ENCODE data around the gene CORO2B. TPM values are rescaled to one million over a fixed set of nuclear protein-coding genes. Genes with fewer than 3 reads are reported as not detected.
A peak's percentile ranks its signal among the peaks of the same experiment; 100 is the strongest.

CORO2B gene
- total RNA-seq, 1 donor from 2014 or later: 82.5 TPM

GRCh38 chr15:68592544-68592943, 13.8 kb downstream of the CORO2B start:
- peak overlapping the region; percentile 79 for H3K27ac Mint-ChIP-seq (ENCODE audit: unreplicated experiment)

GRCh38 chr15:68593341-68593740, 14.5 kb downstream of the CORO2B start:
- H3K36me3 Mint-ChIP-seq (ENCODE audit: low read depth): no peaks in the 10 kb centered on the region
- peak overlapping the region; percentile 70 for H3K27ac Mint-ChIP-seq (ENCODE audit: unreplicated experiment)
- H3K4me3 Mint-ChIP-seq (ENCODE audit: unreplicated experiment): no peak overlapping the region
- TF ChIP-seq CTCF (IDR thresholded peaks at IDR 0.05): no peak
- DNase-seq (ENCODE audit: low spot score): no peak
- H3K27me3 Mint-ChIP-seq (ENCODE audit: low read depth): no peaks in the 10 kb centered on the region
- H3K9me3 Mint-ChIP-seq (ENCODE audit: low read depth): no peaks in the 10 kb centered on the region
- H3K4me1 Mint-ChIP-seq (ENCODE audit: low read depth): peaks cover 84% of the 10 kb centered on the region

More at GRCh38 chr15:68592544-68592943, 13.8 kb downstream of the CORO2B start:
- H3K4me1 Mint-ChIP-seq (ENCODE audit: low read depth): peaks cover 84% of the 10 kb centered on the region
- no peak for TF ChIP-seq CTCF (IDR thresholded peaks at IDR 0.05)
- H3K9me3 Mint-ChIP-seq (ENCODE audit: low read depth): no peaks in the 10 kb centered on the region
- H3K36me3 Mint-ChIP-seq (ENCODE audit: low read depth): no peaks in the 10 kb centered on the region
- DNase-seq (ENCODE audit: low spot score): no peak
- H3K27me3 Mint-ChIP-seq (ENCODE audit: low read depth): no peaks in the 10 kb centered on the region
- H3K4me3 Mint-ChIP-seq (ENCODE audit: unreplicated experiment): no peak overlapping the region

- peak; percentile 53 for DNase-seq (ENCODE audit: low spot score)
- no peaks in the 10 kb centered on the region for H3K36me3 Mint-ChIP-seq (ENCODE audit: low read depth)
- peaks cover 85% of the 10 kb centered on the region for H3K4me1 Mint-ChIP-seq (ENCODE audit: low read depth)
- H3K4me3 Mint-ChIP-seq (ENCODE audit: unreplicated experiment): no peak overlapping the region
- H3K27ac Mint-ChIP-seq (ENCODE audit: unreplicated experiment): peak overlapping the region; percentile 70
- no peaks in the 10 kb centered on the region for H3K27me3 Mint-ChIP-seq (ENCODE audit: low read depth)
- no peak for TF ChIP-seq CTCF (IDR thresholded peaks at IDR 0.05)
- no peaks in the 10 kb centered on the region for H3K9me3 Mint-ChIP-seq (ENCODE audit: low read depth)
These were observed 15.2 kb downstream of the CORO2B start for GRCh38 chr15:68593828-68594532.

GRCh38 chr15:68594533-68595259, 15.9 kb downstream of the CORO2B start:
- peak overlapping the region; percentile 46 for H3K27ac Mint-ChIP-seq (ENCODE audit: unreplicated experiment)
- DNase-seq (ENCODE audit: low spot score): peak; percentile 37
- no peaks in the 10 kb centered on the region for H3K27me3 Mint-ChIP-seq (ENCODE audit: low read depth)
- H3K4me3 Mint-ChIP-seq (ENCODE audit: unreplicated experiment): no peak overlapping the region
- peaks cover 86% of the 10 kb centered on the region for H3K4me1 Mint-ChIP-seq (ENCODE audit: low read depth)
- no peaks in the 10 kb centered on the region for H3K9me3 Mint-ChIP-seq (ENCODE audit: low read depth)
- no peak for TF ChIP-seq CTCF (IDR thresholded peaks at IDR 0.05)
- H3K36me3 Mint-ChIP-seq (ENCODE audit: low read depth): no peaks in the 10 kb centered on the region

GRCh38 chr15:68595260-68595564, 16.4 kb downstream of the CORO2B start:
- H3K27ac Mint-ChIP-seq (ENCODE audit: unreplicated experiment): no peak overlapping the region
- peaks cover 91% of the 10 kb centered on the region for H3K4me1 Mint-ChIP-seq (ENCODE audit: low read depth)
- no peaks in the 10 kb centered on the region for H3K36me3 Mint-ChIP-seq (ENCODE audit: low read depth)
- no peaks in the 10 kb centered on the region for H3K9me3 Mint-ChIP-seq (ENCODE audit: low read depth)
- no peak for TF ChIP-seq CTCF (IDR thresholded peaks at IDR 0.05)
- peak; percentile 47 for DNase-seq (ENCODE audit: low spot score)
- no peaks in the 10 kb centered on the region for H3K27me3 Mint-ChIP-seq (ENCODE audit: low read depth)
- H3K4me3 Mint-ChIP-seq (ENCODE audit: unreplicated experiment): no peak overlapping the region
